ENCODE results near the gene SLC35A5. TPM values are rescaled to one million over a fixed set of nuclear protein-coding genes. Genes with fewer than 3 reads are reported as not detected.
"Not testable (repeated sequence)": the region's sequence is repeated elsewhere in the genome, so short reads cannot be mapped to it uniquely, and the experiment has no call there.

SLC35A5 gene
- total RNA-seq, 1 experiment from 2014 or later = 20.4 TPM

- no peaks in the 10 kb centered on the region for H3K27me3 ChIP-seq (replicated peaks; ENCODE audit: insufficient read depth, low read depth, low read length, poor library complexity)
- intact Hi-C loops (cut with micrococcal nuclease; ENCODE audit: unreplicated experiment) = no loop called here
- peak overlapping the region; percentile 97 for H3K27ac ChIP-seq (ENCODE audit: low read depth, low read length, poor library complexity, severe bottlenecking)
- BruUV-seq (replicated peaks) = TSS peak; percentile 48
- H3K36me3 ChIP-seq (ENCODE audit: insufficient read depth, low read length, poor library complexity, severe bottlenecking) = no peaks in the 10 kb centered on the region
- no peaks in the 10 kb centered on the region for H3K9me3 ChIP-seq (ENCODE audit: low read depth, low read length, poor library complexity, severe bottlenecking)
- ChIA-PET POLR2A (ENCODE audit: low non-redundant PET) (no interaction called here), CTCF (no interaction called here)
- peaks cover 11% of the 10 kb centered on the region for H3K4me1 ChIP-seq (ENCODE audit: insufficient read depth, low read length, poor library complexity, severe bottlenecking)
- DNase-seq (ENCODE audit: low spot score) = peak; percentile 90
- H3K4me3 ChIP-seq (ENCODE audit: low read depth, low read length, poor library complexity, severe bottlenecking) = peak overlapping the region; percentile 91
- TF ChIP-seq, protein P1, sequence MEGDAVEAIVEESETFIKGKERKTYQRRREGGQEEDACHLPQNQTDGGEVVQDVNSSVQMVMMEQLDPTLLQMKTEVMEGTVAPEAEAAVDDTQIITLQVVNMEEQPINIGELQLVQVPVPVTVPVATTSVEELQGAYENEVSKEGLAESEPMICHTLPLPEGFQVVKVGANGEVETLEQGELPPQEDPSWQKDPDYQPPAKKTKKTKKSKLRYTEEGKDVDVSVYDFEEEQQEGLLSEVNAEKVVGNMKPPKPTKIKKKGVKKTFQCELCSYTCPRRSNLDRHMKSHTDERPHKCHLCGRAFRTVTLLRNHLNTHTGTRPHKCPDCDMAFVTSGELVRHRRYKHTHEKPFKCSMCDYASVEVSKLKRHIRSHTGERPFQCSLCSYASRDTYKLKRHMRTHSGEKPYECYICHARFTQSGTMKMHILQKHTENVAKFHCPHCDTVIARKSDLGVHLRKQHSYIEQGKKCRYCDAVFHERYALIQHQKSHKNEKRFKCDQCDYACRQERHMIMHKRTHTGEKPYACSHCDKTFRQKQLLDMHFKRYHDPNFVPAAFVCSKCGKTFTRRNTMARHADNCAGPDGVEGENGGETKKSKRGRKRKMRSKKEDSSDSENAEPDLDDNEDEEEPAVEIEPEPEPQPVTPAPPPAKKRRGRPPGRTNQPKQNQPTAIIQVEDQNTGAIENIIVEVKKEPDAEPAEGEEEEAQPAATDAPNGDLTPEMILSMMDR (conservative IDR thresholded peaks at IDR 0.05; ENCODE audit: low read depth, low read length) = no peak
- no peak for TF ChIP-seq EZH2 (IDR thresholded peaks at IDR 0.05; ENCODE audit: borderline replicate concordance, low read depth, low read length, poor library complexity, severe bottlenecking)
Observed at GRCh38 chr3:112560721-112561483, 943 bp upstream of the SLC35A5 start.

- ChIA-PET CTCF (no interaction called here), POLR2A (ENCODE audit: low non-redundant PET) (no interaction called here)
- Histone ChIP-seq H3K27ac (ENCODE audit: low read depth, low read length, poor library complexity, severe bottlenecking) (peak overlapping the region; percentile 97), H3K4me3 (ENCODE audit: low read depth, low read length, poor library complexity, severe bottlenecking) (peak overlapping the region; percentile 91), H3K9me3 (ENCODE audit: low read depth, low read length, poor library complexity, severe bottlenecking) (no peaks in the 10 kb centered on the region), H3K4me1 (ENCODE audit: insufficient read depth, low read length, poor library complexity, severe bottlenecking) (peaks cover 11% of the 10 kb centered on the region), H3K36me3 (ENCODE audit: insufficient read depth, low read length, poor library complexity, severe bottlenecking) (no peaks in the 10 kb centered on the region), H3K27me3 (replicated peaks; ENCODE audit: insufficient read depth, low read depth, low read length, poor library complexity) (no peaks in the 10 kb centered on the region)
- intact Hi-C loops (cut with micrococcal nuclease; ENCODE audit: unreplicated experiment) = no loop called here
- BruUV-seq (replicated peaks) = no TSS peak
- no peak for TF ChIP-seq EZH2 (IDR thresholded peaks at IDR 0.05; ENCODE audit: borderline replicate concordance, low read depth, low read length, poor library complexity, severe bottlenecking)
- TF ChIP-seq, protein P1 (conservative IDR thresholded peaks at IDR 0.05; ENCODE audit: low read depth, low read length) = no peak
- DNase-seq (ENCODE audit: low spot score) = no peak
Observed at GRCh38 chr3:112561484-112561733, 436 bp upstream of the SLC35A5 start.

GRCh38 chr3:112564247-112564939 is 2.5 kb downstream of the SLC35A5 start:
- H3K9me3 ChIP-seq (ENCODE audit: low read depth, low read length, poor library complexity, severe bottlenecking); POLR2A ChIA-PET (ENCODE audit: low non-redundant PET); H3K27ac ChIP-seq (ENCODE audit: low read depth, low read length, poor library complexity, severe bottlenecking); DNase-seq (ENCODE audit: low spot score); H3K4me1 ChIP-seq (ENCODE audit: insufficient read depth, low read length, poor library complexity, severe bottlenecking); intact Hi-C loops (cut with micrococcal nuclease; ENCODE audit: unreplicated experiment); BruUV-seq (replicated peaks); H3K36me3 ChIP-seq (ENCODE audit: insufficient read depth, low read length, poor library complexity, severe bottlenecking); CTCF ChIA-PET; H3K4me3 ChIP-seq (ENCODE audit: low read depth, low read length, poor library complexity, severe bottlenecking); H3K27me3 ChIP-seq (replicated peaks; ENCODE audit: insufficient read depth, low read depth, low read length, poor library complexity): not testable (repeated sequence)

- ChIA-PET POLR2A (ENCODE audit: low non-redundant PET) (no interaction called here), CTCF (no interaction called here)
- Histone ChIP-seq H3K9me3 (ENCODE audit: low read depth, low read length, poor library complexity, severe bottlenecking) (no peaks in the 10 kb centered on the region), H3K27ac (ENCODE audit: low read depth, low read length, poor library complexity, severe bottlenecking) (no peak overlapping the region), H3K4me3 (ENCODE audit: low read depth, low read length, poor library complexity, severe bottlenecking) (no peak overlapping the region), H3K27me3 (replicated peaks; ENCODE audit: insufficient read depth, low read depth, low read length, poor library complexity) (no peaks in the 10 kb centered on the region), H3K4me1 (ENCODE audit: insufficient read depth, low read length, poor library complexity, severe bottlenecking) (peaks cover 4% of the 10 kb centered on the region), H3K36me3 (ENCODE audit: insufficient read depth, low read length, poor library complexity, severe bottlenecking) (no peaks in the 10 kb centered on the region)
- DNase-seq (ENCODE audit: low spot score) = no peak
- intact Hi-C loops (cut with micrococcal nuclease; ENCODE audit: unreplicated experiment) = no loop called here
- TF ChIP-seq, protein P1 (conservative IDR thresholded peaks at IDR 0.05; ENCODE audit: low read depth, low read length) = no peak
- TF ChIP-seq EZH2 (IDR thresholded peaks at IDR 0.05; ENCODE audit: borderline replicate concordance, low read depth, low read length, poor library complexity, severe bottlenecking) = no peak
- no TSS peak for BruUV-seq (replicated peaks)
Observed at GRCh38 chr3:112564940-112565305, 3.1 kb downstream of the SLC35A5 start.
